LHCN-M2 (cell line): ENCODE data around the gene BCL2L14. TPM values are rescaled to one million over a fixed set of nuclear protein-coding genes. Genes with fewer than 3 reads are reported as not detected.
A peak's percentile ranks its signal among the peaks of the same experiment; 100 is the strongest.

Experiments used
- DNase-seq: peaks from one replicate; pipeline ENCODE4 v3.0.0-alpha.2; 2012; ENCODE audit warnings: low read depth
- polyA plus RNA-seq: library from polyadenylated mRNA; unstranded; fragments of >200 nt; gene quantifications from one replicate; pipeline ENCODE4 v1.2.1, GENCODE V29; 2012; ENCODE audit warnings: missing spikeins
- total RNA-seq: library from RNA; depleted of rRNA; stranded (reverse); fragments of >200 nt; gene quantifications from 2 replicates; pipeline ENCODE4 v1.2.3, GENCODE V29; 2014; rRNA removed

The BCL2L14 gene
- not detected in 2 replicates for total RNA-seq
- not detected for polyA plus RNA-seq

- no peak for DNase-seq
Observed at GRCh38 chr12:12070674-12071656, at the start of gene BCL2L14. Gene BCL2L14 (plus strand): TSS chr12:12070939. CDS start chr12:12079306, 8,367 bp downstream.

DNA sequence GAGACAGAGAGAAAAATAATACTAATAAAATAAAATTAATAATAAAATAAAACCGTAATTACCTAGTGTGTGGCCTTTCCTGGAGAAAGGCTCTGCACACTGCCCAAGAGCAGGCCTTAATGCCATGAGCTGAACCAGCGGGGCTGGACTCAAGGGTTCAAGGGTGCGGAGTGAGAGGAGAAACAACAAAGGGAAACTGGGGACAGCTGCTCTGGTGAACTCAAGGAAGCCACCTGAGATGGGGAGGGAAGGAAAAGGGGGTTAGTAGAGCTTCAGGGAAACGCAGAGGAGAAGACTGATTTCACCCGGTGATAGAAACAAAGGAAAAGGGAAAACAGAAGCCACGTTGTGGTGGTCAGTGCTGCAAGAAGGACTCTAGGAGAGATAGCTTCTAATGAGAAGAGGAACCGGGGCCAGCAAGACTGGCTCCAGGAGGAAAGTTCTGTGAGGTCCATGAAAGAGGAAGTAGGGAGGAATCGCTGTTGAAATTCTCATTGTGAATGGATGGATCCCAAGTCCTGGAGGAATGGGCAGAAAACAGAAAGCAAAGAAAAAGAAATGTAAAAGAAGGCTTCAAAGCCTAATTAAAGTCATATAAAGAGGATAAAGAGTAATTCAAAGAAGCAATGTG is 48.3 kb upstream of the BCL2L14 start:
- no peak for DNase-seq

DNA sequence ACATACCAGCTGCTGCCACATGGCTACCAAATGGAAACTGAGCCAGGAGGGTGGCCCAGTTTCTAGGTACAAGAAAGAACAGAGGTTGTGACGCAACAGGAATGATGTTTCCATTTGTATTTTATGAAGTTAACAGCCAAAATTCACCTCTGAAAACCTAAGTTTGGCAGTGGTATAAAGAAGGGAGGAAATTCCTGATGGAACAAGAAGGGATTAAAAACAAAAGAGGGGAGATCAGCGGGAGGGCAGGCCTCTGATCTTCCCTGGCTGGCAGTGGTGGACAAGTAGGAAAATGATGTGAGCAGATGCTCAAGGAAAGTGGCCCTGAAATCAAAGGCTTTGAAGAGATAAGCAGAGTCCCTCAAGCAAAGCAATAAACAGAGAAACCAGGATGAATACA is 47.3 kb upstream of the BCL2L14 start:
- no peak for DNase-seq

- no peak for DNase-seq
Observed at GRCh38 chr12:12024911-12025682, 45.6 kb upstream of the BCL2L14 start.

- no peak for DNase-seq
Observed at GRCh38 chr12:12025799-12026386, 44.8 kb upstream of the BCL2L14 start.

- no peak for DNase-seq
Observed at GRCh38 chr12:12028668-12029402, 41.9 kb upstream of the BCL2L14 start.

DNA sequence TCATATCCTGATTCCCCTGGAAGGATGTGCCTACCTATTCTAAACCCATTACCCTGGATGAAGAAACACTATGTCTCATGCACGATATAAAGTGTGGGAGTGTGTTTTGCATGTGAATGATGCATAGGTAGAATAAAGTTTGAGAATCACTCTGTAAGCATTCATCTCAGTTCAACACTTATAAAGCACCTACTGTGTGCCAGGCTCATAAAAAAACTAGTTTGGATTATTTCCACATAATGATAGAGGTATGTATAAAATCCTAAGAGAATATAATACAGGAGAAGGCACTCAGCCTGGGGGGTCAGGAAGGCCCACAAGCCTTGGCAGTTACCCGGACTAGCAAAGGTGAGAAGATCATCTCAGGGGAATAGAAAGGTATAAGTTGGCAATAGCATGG is 41.1 kb upstream of the BCL2L14 start:
- no peak for DNase-seq

DNA sequence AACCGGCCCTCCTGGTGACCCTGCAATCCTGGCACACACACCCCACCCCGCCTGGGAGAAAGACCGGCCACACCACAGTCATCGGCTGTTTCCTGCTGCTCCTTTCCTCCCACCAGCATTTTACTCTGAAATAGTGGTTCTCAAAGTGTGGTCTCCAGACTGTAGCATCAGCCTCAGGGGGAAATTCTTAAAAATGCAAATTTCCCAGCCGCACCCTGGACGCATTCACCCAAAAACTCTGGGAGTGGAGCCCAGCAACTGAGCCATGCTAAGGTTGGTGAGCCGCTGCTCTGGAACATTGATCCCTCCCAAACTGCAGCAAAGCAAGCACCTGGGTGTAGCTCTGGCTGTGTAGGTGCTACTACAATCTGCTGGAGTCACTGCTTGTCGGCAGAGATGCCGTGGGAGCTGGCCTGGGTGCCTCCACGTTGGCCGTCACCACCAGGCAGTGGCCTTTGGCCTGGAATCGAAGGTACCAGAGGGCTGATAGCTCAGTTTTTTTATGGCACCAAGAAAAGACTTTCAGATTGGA is 38.4 kb upstream of the BCL2L14 start:
- no peak for DNase-seq

- peak; percentile 74 for DNase-seq
Observed at GRCh38 chr12:12032851-12033797, 37.6 kb upstream of the BCL2L14 start.

DNA sequence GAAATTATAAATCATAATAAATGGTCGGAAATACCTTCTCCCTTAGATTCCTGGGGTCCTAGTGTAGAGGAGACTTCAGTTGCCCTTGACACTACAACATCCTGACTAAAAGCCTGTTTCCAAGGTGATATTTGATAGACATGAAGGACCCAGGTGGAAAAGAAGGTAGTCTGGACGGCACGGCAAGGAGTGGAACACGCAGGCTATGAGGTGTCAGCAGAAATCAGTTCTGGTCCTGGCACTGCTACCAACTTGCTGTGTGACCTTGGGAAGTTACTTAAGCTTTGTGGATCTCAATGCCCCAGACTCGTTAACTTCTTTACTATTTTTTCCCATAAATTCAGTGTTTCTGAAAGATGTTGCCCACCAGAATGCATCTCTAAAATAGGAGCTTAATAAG is 36.9 kb upstream of the BCL2L14 start:
- DNase-seq = no peak

DNA sequence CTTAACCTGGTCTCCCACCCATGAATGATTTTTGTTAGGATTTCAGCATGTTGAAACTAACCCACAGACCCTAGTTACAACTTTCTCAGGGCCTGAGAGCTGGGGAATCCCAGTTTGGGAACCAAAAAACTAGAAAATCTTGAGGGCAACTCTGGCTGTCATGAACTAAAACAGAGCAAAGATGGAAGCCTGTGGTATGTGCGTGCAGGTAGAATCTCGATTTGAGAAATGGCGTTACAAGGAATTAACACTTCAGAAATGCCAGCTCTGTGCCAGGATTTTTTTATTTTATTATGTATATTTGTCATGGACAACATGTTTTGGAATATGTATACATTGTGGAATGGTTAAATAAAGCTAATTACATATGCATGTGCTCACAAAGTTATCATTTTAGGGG is 36.4 kb upstream of the BCL2L14 start:
- no peak for DNase-seq

DNA sequence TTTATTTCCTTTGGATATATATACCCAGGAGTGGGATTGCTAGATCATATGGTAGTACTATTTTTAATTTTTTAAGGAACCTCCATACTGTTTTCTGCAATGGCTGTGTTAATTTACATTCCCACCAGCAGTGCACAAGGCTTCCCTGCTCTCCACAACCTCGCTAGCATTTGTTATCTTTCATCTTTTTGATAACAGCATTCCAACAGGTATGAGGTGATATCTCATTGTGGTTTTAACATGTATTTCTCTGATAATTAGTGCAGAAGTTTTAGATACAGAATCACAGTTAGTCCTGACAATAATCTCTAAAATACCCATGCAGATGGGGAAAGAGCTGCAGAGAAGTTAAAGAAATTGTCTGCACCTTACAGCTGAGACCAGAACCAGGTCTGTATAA is 35.5 kb upstream of the BCL2L14 start:
- no peak for DNase-seq

DNA sequence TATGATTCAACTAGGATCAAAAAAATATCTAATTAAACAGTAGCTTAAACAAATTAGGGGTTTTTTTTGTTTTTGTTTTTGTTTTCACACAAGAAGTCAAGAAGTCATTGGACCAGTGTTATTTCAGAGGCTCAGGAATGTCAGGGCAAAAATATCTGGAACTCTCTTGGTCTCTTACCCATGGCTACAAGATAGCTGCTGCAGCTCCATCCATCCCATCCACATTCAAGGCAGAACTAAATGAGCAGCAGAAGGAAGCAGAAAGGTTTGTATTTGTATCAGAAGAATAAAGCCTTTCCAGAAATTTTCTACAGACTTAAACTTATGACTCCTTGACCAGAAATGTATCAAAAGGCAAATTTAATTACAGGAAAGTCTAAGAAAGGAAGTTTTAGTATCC is 33.8 kb upstream of the BCL2L14 start:
- DNase-seq = no peak

GRCh38 chr12:12039897-12040296 is 30.8 kb upstream of the BCL2L14 start:
- no peak for DNase-seq

GRCh38 chr12:12046401-12046800 is 24.3 kb upstream of the BCL2L14 start:
- no peak for DNase-seq

- no peak for DNase-seq
Observed at GRCh38 chr12:12047682-12048081, 23.1 kb upstream of the BCL2L14 start.

DNA sequence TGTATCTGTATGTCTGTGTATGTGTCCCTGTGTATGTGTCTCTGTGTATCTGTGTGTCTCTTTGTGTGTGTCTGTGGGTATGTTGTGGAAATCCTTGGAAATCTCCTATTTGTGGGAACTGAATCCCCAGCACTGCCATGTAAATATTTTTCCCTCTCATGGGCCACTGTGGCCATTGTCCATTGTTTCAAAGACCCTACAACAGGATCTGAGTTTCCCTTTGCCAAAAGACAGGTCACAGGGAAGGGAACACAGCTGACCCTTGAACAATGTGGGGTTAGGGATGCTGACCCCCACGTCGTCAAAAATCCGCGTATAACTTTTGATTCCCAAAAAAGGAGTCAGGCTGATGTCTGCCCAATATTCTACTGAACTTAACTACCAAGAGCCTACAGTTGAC is 22.5 kb upstream of the BCL2L14 start:
- no peak for DNase-seq

GRCh38 chr12:12048714-12049113 is 22.0 kb upstream of the BCL2L14 start:
- no peak for DNase-seq

DNA sequence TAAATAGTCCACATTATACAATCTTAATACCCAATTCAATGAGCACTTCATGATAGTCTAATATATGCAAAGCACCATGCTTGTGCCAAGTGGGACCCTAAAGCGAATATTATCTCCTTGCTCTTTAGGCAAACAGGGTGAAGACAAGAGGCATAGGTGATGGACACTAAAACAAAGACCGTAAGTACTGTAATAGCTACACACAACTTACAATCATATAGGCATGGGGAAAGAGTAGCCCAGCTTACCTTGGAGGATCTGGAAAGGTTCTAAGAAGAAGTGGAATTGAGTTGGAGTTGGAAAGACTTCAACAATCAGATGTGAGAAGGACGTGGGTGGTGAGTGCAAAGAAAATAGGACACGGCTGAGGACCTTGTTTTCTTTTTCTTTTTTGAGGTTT is 19.1 kb upstream of the BCL2L14 start:
- DNase-seq = no peak

- no peak for DNase-seq
Observed at GRCh38 chr12:12054993-12055392, 15.7 kb upstream of the BCL2L14 start.
